T47D (cell line): Measurements from ENCODE around the gene PDE1C.

Source experiments
- DNase-seq, 2 experiments: peaks; one replicate each; pipeline versions ENCODE4 v3.0.0 to v3.0.0-alpha.2; 2011 to 2012; ENCODE audit warnings: low read depth in 1 of 2, low spot score in 1 of 2
- JUND ChIP-seq: IDR thresholded peaks from 2 replicates; pipeline ENCODE4 v1.6.1; 2012; ENCODE audit warnings: low read depth
- in situ Hi-C: cut with HindIII; loops from 2 replicates; pipeline ENCODE4 v1.10.0; 2016; ENCODE audit warnings: low sequenced_read_pairs, low pct_unique_long_range_greater_than_20kb

Gene PDE1C

GRCh38 chr7:32071466-32072091 lies 1.4 kb upstream of the PDE1C start:
- DNase-seq, result no peak

GRCh38 chr7:32070051-32070405 lies 179 bp downstream of the PDE1C start:
- in situ Hi-C loops, result no loop called here
- DNase-seq, result no peak

More at GRCh38 chr7:32071466-32072091, 1.4 kb upstream of the PDE1C start:
- in situ Hi-C loops, result no loop called here
- no peak for TF ChIP-seq JUND

GRCh38 chr7:32069116-32069650 lies 1.0 kb downstream of the PDE1C start:
- DNase-seq, result no peak
- TF ChIP-seq JUND, result no peak
- in situ Hi-C loops, result no loop called here

More at GRCh38 chr7:32070051-32070405, 179 bp downstream of the PDE1C start:
- TF ChIP-seq JUND, result no peak

GRCh38 chr7:32068411-32069101 lies 1.7 kb downstream of the PDE1C start:
- in situ Hi-C loops, result no loop called here
- TF ChIP-seq JUND, result no peak
- no peak for DNase-seq

GRCh38 chr7:32066441-32066840 lies 3.8 kb downstream of the PDE1C start:
- DNase-seq, result no peak
- TF ChIP-seq JUND, result no peak
- in situ Hi-C loops, result no loop called here

- no peak for DNase-seq
- in situ Hi-C loops, result no loop called here
- TF ChIP-seq JUND, result no peak
Observed at GRCh38 chr7:32063614-32064013, 6.6 kb downstream of the PDE1C start.

GRCh38 chr7:32062150-32062549 lies 8.1 kb downstream of the PDE1C start:
- TF ChIP-seq JUND, result no peak
- DNase-seq, result peak in 1 of 2 experiments; percentile 68
- in situ Hi-C loops, result no loop called here

GRCh38 chr7:32061346-32061745 lies 8.9 kb downstream of the PDE1C start:
- DNase-seq, result no peak
- in situ Hi-C loops, result no loop called here
- TF ChIP-seq JUND, result no peak

GRCh38 chr7:32059289-32060011 lies 10.8 kb downstream of the PDE1C start:
- DNase-seq, result no peak
- in situ Hi-C loops, result no loop called here
- no peak for TF ChIP-seq JUND

- TF ChIP-seq JUND, result no peak
- no peak for DNase-seq
- in situ Hi-C loops, result no loop called here
Observed at GRCh38 chr7:32058002-32058401, 12.2 kb downstream of the PDE1C start.

- in situ Hi-C loops, result no loop called here
- TF ChIP-seq JUND, result no peak
- no peak for DNase-seq
Observed at GRCh38 chr7:32056767-32057166, 13.4 kb downstream of the PDE1C start.

GRCh38 chr7:32053204-32053603 lies 17.0 kb downstream of the PDE1C start:
- no peak for TF ChIP-seq JUND
- DNase-seq, result no peak
- in situ Hi-C loops, result no loop called here

- in situ Hi-C loops, result no loop called here
- DNase-seq, result no peak
- no peak for TF ChIP-seq JUND
Observed at GRCh38 chr7:32051128-32051527, 19.1 kb downstream of the PDE1C start.
